ES-I3 (cell line): ENCODE measurements around the gene RPS3.

Source experiments
- H3K36me3 ChIP-seq: 2 replicates; pipeline ENCODE4 v1.6.1; 2013; ENCODE audit warnings: mild to moderate bottlenecking, low read length, control low read depth, moderate library complexity; ENCODE audit not compliant: insufficient read depth
- H3K4me1 ChIP-seq: 2 replicates; pipeline ENCODE4 v1.6.1; 2013; ENCODE audit warnings: mild to moderate bottlenecking, control low read depth, low read length; ENCODE audit not compliant: insufficient read depth
- H3K9ac ChIP-seq: 2 replicates; pipeline ENCODE4 v1.6.1; 2013; ENCODE audit warnings: low read depth, mild to moderate bottlenecking, low read length, moderate library complexity
- H3K9me3 ChIP-seq: 2 replicates; pipeline ENCODE4 v1.6.1; 2013; ENCODE audit warnings: mild to moderate bottlenecking, low read length, moderate library complexity; ENCODE audit not compliant: control insufficient read depth, insufficient read depth

The RPS3 gene

GRCh38 chr11:75430714-75431532 lies 31.6 kb downstream of the RPS3 start:
- peaks cover 9% of the 10 kb centered on the region for H3K9me3 ChIP-seq
- peaks cover 13% of the 10 kb centered on the region for H3K4me1 ChIP-seq
- H3K9ac ChIP-seq, result peak overlapping the region; percentile 47; the same call in 1 of the 2 replicates
- no peaks in the 10 kb centered on the region for H3K36me3 ChIP-seq

GRCh38 chr11:75431533-75432525 lies 32.5 kb downstream of the RPS3 start:
- Histone ChIP-seq H3K9ac (peak overlapping the region; percentile 47; the same call in 1 of the 2 replicates), H3K9me3 (peaks cover 9% of the 10 kb centered on the region), H3K4me1 (peaks cover 13% of the 10 kb centered on the region), H3K36me3 (peaks cover 3% of the 10 kb centered on the region; the same call in 1 of the 2 replicates)

GRCh38 chr11:75432911-75433321 lies 33.6 kb downstream of the RPS3 start, which contains the start of gene KLHL35:
Gene KLHL35 (minus strand): TSS chr11:75433203. CDS start chr11:75430629, 2,574 bp downstream.
- Histone ChIP-seq H3K9me3 (peaks cover 9% of the 10 kb centered on the region), H3K9ac (peak within 1 kb of the TSS; percentile 46; the same call in 1 of the 2 replicates), H3K4me1 (peaks cover 13% of the 10 kb centered on the region), H3K36me3 (peaks cover 3% of the 10 kb centered on the region; the same call in 1 of the 2 replicates)

- Histone ChIP-seq H3K4me1 (peaks cover 13% of the 10 kb centered on the region), H3K9ac (peak overlapping the region; percentile 46; the same call in 1 of the 2 replicates), H3K9me3 (peaks cover 9% of the 10 kb centered on the region), H3K36me3 (peaks cover 3% of the 10 kb centered on the region; the same call in 1 of the 2 replicates)
Observed at GRCh38 chr11:75433443-75433842, 34.1 kb downstream of the RPS3 start.

- Histone ChIP-seq H3K4me1 (peaks cover 13% of the 10 kb centered on the region), H3K36me3 (peaks cover 3% of the 10 kb centered on the region; the same call in 1 of the 2 replicates), H3K9ac (no peak overlapping the region), H3K9me3 (peaks cover 6% of the 10 kb centered on the region)
Observed at GRCh38 chr11:75434051-75434450, 34.7 kb downstream of the RPS3 start.

GRCh38 chr11:75434886-75435570 lies 35.7 kb downstream of the RPS3 start:
- H3K9me3 ChIP-seq, result no peaks in the 10 kb centered on the region
- H3K4me1 ChIP-seq, result peaks cover 13% of the 10 kb centered on the region
- H3K9ac ChIP-seq, result no peak overlapping the region
- peaks cover 3% of the 10 kb centered on the region; the same call in 1 of the 2 replicates for H3K36me3 ChIP-seq

- Histone ChIP-seq H3K36me3 (peaks cover 3% of the 10 kb centered on the region; the same call in 1 of the 2 replicates), H3K9me3 (no peaks in the 10 kb centered on the region), H3K9ac (no peak overlapping the region), H3K4me1 (peaks cover 13% of the 10 kb centered on the region)
Observed at GRCh38 chr11:75435571-75435925, 36.2 kb downstream of the RPS3 start.

GRCh38 chr11:75436806-75437205 lies 37.5 kb downstream of the RPS3 start:
- Histone ChIP-seq H3K36me3 (peaks cover 3% of the 10 kb centered on the region; the same call in 1 of the 2 replicates), H3K9me3 (no peaks in the 10 kb centered on the region), H3K4me1 (peaks cover 13% of the 10 kb centered on the region), H3K9ac (no peak overlapping the region)

- no peak overlapping the region for H3K9ac ChIP-seq
- H3K4me1 ChIP-seq, result peaks cover 7% of the 10 kb centered on the region; the same call in 1 of the 2 replicates
- peaks cover 3% of the 10 kb centered on the region; the same call in 1 of the 2 replicates for H3K36me3 ChIP-seq
- no peaks in the 10 kb centered on the region for H3K9me3 ChIP-seq
Observed at GRCh38 chr11:75437966-75438659, 38.8 kb downstream of the RPS3 start.

GRCh38 chr11:75439026-75439425 lies 39.7 kb downstream of the RPS3 start:
- Histone ChIP-seq H3K9me3 (no peaks in the 10 kb centered on the region), H3K36me3 (peaks cover 3% of the 10 kb centered on the region; the same call in 1 of the 2 replicates), H3K4me1 (no peaks in the 10 kb centered on the region), H3K9ac (no peak overlapping the region)

GRCh38 chr11:75439495-75440120 lies 40.3 kb downstream of the RPS3 start:
- Histone ChIP-seq H3K9me3 (no peaks in the 10 kb centered on the region), H3K9ac (no peak overlapping the region), H3K36me3 (peaks cover 3% of the 10 kb centered on the region; the same call in 1 of the 2 replicates), H3K4me1 (no peaks in the 10 kb centered on the region)

- H3K36me3 ChIP-seq, result peaks cover 3% of the 10 kb centered on the region; the same call in 1 of the 2 replicates
- H3K9ac ChIP-seq, result no peak overlapping the region
- H3K4me1 ChIP-seq, result no peaks in the 10 kb centered on the region
- no peaks in the 10 kb centered on the region for H3K9me3 ChIP-seq
Observed at GRCh38 chr11:75440960-75441803, 41.9 kb downstream of the RPS3 start.
